ENCODE data around the gene CAP1.
"Not testable (repeated sequence)": the region's sequence is repeated elsewhere in the genome, so short reads cannot be mapped to it uniquely, and the experiment has no call there.

Gene CAP1

GRCh38 chr1:40032240-40032891 is 8.2 kb upstream of the CAP1 start:
- peak; percentile 33 for DNase-seq

- no peak for DNase-seq
Observed at GRCh38 chr1:40034869-40035268, 5.7 kb upstream of the CAP1 start.

- no peak for DNase-seq
Observed at GRCh38 chr1:40036574-40036973, 4.0 kb upstream of the CAP1 start.

DNA sequence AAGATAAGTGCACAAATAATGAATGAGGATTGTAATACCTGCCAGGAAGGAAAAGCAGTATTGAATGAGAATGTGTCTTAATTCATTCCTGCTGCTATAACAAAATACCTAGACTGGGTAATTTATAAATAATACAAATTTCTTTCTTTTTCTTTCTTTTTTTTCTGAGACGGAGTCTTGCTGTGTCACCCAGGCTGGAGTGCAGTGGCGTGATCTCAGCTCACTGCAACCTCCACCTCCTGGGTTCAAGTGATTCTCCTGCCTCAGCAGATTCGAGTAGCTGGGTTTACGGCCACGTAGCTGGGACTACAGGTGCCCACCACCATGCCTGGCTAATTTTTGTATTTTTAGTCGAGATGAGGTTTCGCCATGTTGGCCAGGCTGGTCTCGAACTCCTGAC is 3.3 kb upstream of the CAP1 start:
- not testable (repeated sequence) for DNase-seq

- no peak for DNase-seq
Observed at GRCh38 chr1:40038697-40039096, 1.8 kb upstream of the CAP1 start.

- DNase-seq = no peak
Observed at GRCh38 chr1:40039245-40039756, 1.2 kb upstream of the CAP1 start.

- DNase-seq = peak; percentile 49
Observed at GRCh38 chr1:40039757-40040510, 595 bp upstream of the CAP1 start.

DNA sequence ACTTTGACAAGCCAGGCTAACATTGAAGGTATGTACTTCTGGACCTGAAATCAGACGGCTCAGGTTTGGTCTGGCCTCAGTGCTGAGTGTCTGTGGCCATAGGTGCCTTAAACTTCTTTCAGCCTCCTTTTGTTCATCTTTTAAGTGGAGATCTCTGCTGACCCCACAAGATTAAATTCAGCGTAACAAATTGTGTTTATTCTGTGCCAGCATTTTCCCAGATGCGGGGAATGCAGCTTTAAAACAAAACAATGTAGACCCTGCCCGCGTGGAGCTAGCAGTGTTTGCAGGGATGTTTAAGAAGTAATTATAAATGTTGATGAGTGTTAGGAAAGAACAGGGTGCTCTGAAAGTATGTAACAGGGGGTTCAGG is 923 bp downstream of the CAP1 start:
- DNase-seq = no peak

- no peak for DNase-seq
Observed at GRCh38 chr1:40042341-40042740, 1.8 kb downstream of the CAP1 start.

DNA sequence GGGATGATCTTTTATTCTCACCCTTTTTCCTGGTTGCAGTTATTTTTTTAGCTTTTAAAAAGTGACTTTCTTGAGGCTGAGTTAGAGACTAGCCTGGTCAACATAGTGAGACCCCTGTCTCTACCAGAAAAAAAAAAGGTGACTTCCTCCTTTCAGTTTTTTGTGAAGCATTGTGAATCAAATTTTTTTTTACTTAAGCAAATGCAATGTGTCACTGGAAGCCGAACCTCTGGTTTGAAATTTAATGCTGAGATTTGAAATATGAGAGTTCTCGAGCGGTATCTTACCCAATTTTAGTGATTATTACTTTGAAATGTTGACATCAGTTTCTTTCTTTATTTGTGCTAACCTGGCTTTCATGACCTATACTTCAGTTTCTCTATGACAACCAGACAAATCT is 3.6 kb downstream of the CAP1 start:
- no peak for DNase-seq

DNA sequence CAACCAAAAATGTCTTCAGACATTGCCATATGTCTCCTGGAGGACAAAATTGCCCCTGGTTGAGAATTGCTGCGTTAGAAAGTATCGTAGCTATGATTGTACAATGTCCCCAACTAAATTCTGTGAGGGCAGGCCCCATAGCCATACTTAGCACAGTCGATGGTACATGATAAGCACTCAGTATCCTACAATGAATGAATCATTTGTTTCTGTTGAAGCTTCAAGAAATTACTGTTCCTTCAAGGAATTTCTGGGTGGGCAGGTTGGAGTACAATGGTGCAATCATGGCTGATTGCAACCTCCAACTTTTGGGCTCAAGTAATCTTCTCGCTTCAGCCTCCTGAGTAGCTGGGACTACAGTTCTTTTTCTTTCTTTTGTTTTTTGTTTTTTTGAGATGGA is 4.7 kb downstream of the CAP1 start:
- DNase-seq = no peak

GRCh38 chr1:40045766-40046165 is 5.2 kb downstream of the CAP1 start:
- no peak for DNase-seq

- DNase-seq = no peak
Observed at GRCh38 chr1:40047276-40047675, 6.7 kb downstream of the CAP1 start.

DNA sequence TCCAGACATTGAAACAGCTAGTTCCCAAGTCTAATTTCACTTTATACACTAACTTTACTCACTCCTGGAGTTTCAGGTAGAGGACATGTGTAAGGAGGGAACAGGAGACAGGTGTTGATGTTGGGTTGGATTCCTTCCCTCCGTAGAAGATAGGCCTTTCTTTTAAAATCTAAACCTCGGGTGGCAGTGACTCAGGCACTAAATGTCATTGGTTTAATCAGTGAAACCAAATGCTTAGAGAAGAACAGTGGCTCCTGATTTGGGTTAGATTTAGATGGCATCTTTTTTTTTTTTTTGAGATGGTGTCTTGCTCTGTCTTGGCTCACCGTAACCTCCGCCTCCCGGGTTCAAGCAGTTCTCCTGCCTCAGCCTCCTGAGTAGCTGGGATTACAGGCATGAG is 7.2 kb downstream of the CAP1 start:
- no peak for DNase-seq

DNA sequence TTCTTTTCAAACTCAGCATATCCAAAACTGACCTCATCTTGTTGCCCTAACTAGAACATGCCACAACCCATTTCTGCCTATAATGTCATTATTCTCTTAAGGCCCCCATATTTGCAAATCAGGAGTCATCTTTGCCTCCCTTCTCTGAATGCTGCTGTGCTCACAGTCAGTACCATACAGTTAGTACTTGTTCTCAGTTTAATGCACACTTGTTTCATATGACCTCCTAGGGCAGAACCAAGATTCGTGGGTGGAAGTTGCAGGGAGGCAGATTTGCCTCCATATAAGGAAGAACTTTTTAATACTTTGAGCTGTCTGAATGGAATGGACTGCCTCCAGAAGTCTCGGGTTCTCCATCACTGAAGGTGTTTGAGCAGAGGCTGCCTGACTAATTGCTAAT is 9.2 kb downstream of the CAP1 start:
- DNase-seq = no peak

GRCh38 chr1:40050863-40051262 is 10.3 kb downstream of the CAP1 start:
- DNase-seq = no peak

- no peak for DNase-seq
Observed at GRCh38 chr1:40053138-40053887, 12.8 kb downstream of the CAP1 start.

DNA sequence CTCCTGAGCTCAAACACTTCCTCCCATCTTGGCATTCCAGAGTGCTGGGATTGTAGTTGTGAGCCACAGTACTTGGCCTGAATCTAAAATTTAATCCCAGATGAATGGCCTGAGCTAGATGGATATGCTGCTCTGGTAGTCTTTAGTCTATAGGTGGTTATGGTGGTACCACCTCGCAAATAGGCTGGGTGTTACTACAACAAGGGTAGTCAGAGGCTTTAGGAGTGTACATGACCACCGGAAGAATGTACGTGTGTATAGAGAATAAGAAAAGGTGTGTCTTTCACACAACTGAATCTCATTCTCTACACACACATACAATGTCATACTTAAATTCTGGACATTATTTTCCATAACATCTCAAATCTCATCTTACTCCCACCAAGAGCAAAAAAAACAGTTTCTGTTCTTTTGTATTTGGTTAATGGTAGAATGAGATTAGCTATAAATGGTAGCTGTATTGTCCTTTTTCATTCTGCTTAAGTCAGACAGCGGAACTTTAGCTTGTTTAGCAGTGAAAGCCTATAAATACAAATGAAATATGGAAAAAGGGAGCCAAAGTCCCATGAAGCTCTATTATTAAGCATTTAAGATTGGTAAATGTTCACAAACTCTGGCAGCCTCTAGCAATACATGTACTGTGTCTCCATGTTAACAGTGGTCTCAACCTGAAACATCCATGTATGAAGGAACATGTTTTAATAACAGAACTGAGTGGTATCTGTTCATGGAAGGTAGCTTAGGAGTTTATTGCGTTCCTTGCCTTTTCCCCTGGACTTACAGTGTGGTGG is 16.2 kb downstream of the CAP1 start:
- DNase-seq = no peak

- no peak for DNase-seq
Observed at GRCh38 chr1:40057310-40058030, 16.9 kb downstream of the CAP1 start.

DNA sequence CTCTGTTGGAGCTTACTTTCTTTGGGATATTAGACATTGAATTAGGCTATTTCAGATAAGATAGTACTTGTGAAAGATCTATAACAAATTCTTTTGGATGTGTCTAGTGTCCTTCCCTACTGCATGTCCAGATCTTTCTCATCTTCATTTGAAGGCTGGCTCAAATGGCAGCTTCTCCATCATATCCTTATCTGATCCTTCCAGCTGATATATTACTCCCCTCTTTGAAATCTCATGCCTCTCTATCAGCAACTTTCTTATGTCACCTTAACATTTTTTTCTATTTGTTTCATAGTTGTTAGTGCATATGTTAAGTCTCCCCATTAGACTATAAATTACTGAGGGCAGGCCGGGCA is 17.5 kb downstream of the CAP1 start:
- DNase-seq = no peak

DNA sequence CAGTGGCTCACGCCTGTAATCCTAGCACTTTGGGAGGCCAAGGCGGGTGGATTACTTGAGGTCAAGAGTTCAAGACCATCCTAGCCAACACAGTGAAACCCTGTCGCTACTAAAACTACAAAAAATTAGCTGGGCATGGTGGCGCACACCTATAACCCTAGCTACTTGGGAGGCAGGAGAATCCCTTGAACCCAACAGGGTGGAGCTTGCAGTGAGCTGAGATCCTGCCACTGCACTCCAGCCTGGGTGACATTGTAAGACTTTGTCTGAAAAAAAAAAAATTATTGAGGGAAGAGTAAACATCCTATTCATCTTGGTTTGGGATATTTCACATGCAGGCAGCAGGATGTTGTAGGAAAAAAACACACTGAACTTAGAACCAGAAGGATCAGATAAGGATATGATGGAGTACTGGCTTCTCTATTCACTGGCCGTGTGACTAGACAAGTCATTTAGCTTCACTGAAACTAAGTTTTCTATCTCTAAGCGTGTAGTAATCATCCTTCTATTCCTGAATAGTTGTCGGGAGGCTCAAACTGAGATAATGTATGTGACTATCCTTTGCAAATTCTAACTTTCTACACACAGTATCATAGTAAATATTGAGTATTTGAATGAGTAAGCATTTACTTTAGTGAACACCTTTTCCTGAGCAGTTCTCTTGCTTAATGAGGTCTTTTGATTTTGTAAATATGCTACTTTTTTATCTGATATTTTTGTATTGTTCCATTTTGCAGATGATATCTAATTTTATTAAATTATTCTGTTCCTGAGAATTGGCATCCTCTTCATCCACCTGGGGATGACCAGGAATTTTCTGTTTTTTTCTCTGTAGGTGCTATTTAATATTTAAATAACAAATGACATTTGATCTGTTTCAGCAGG is 18.2 kb downstream of the CAP1 start:
- no peak for DNase-seq
